GM18498 (cell line): Measurements from ENCODE around the gene MED22.
"Not testable (repeated sequence)": the region's sequence is repeated elsewhere in the genome, so short reads cannot be mapped to it uniquely, and the experiment has no call there.

Experiments
- ATAC-seq: cut with Tn5 transposase; IDR thresholded peaks from one replicate; pipeline ENCODE4 v1.9.1; 2021; ENCODE audit warnings: mild to moderate bottlenecking, moderate library complexity; ENCODE audit not compliant: unreplicated experiment

The MED22 gene

GRCh38 chr9:133347985-133348717 is at the start of gene MED22, which contains the start of gene RPL7A:
MED22 (minus strand) TSS chr9:133348131; CDS start chr9:133346662, 1,469 bp downstream.
RPL7A (plus strand) TSS chr9:133348218; CDS start chr9:133348244, 26 bp downstream.
- ATAC-seq: peak; percentile 70

GRCh38 chr9:133397370-133397769 is 49.4 kb upstream of the MED22 start:
- no peak for ATAC-seq

GRCh38 chr9:133396952-133397351 is 49.0 kb upstream of the MED22 start:
- no peak for ATAC-seq

GRCh38 chr9:133394687-133395271 is 46.8 kb upstream of the MED22 start:
- ATAC-seq: no peak

- no peak for ATAC-seq
These were observed 45.5 kb upstream of the MED22 start for GRCh38 chr9:133393399-133393798.

GRCh38 chr9:133392308-133392707 is 44.4 kb upstream of the MED22 start:
- not testable (repeated sequence) for ATAC-seq

GRCh38 chr9:133391449-133391848 is 43.5 kb upstream of the MED22 start:
- ATAC-seq: not testable (repeated sequence)

- no peak for ATAC-seq
These were observed 42.8 kb upstream of the MED22 start for GRCh38 chr9:133390713-133391112.

GRCh38 chr9:133389562-133389961 is 41.6 kb upstream of the MED22 start:
- ATAC-seq: no peak

GRCh38 chr9:133389025-133389557 is 41.2 kb upstream of the MED22 start:
- ATAC-seq: no peak

GRCh38 chr9:133387680-133388079 is 39.7 kb upstream of the MED22 start:
- no peak for ATAC-seq

GRCh38 chr9:133386338-133386737 is 38.4 kb upstream of the MED22 start:
- no peak for ATAC-seq

GRCh38 chr9:133385452-133385851 is 37.5 kb upstream of the MED22 start:
- no peak for ATAC-seq

- ATAC-seq: no peak
These were observed 36.9 kb upstream of the MED22 start for GRCh38 chr9:133384736-133385321.

GRCh38 chr9:133383438-133383837 is 35.5 kb upstream of the MED22 start:
- ATAC-seq: no peak

GRCh38 chr9:133382507-133383141 is 34.7 kb upstream of the MED22 start:
- ATAC-seq: no peak

- no peak for ATAC-seq
These were observed 32.8 kb upstream of the MED22 start for GRCh38 chr9:133380734-133381133.

GRCh38 chr9:133379153-133380086 is 31.5 kb upstream of the MED22 start:
- ATAC-seq: no peak

GRCh38 chr9:133378408-133378962 is 30.6 kb upstream of the MED22 start:
- no peak for ATAC-seq

- ATAC-seq: no peak
These were observed 29.8 kb upstream of the MED22 start for GRCh38 chr9:133377721-133378216.
